ENCODE data around the gene ARRDC1.
"Not testable (repeated sequence)": the region's sequence is repeated elsewhere in the genome, so short reads cannot be mapped to it uniquely, and the experiment has no call there.

ARRDC1 gene

GRCh38 chr9:137612741-137613142 is 7.3 kb downstream of the ARRDC1 start:
- no peak for DNase-seq

- DNase-seq, result no peak
Measured at GRCh38 chr9:137613259-137613658, 7.8 kb downstream of the ARRDC1 start.

DNA sequence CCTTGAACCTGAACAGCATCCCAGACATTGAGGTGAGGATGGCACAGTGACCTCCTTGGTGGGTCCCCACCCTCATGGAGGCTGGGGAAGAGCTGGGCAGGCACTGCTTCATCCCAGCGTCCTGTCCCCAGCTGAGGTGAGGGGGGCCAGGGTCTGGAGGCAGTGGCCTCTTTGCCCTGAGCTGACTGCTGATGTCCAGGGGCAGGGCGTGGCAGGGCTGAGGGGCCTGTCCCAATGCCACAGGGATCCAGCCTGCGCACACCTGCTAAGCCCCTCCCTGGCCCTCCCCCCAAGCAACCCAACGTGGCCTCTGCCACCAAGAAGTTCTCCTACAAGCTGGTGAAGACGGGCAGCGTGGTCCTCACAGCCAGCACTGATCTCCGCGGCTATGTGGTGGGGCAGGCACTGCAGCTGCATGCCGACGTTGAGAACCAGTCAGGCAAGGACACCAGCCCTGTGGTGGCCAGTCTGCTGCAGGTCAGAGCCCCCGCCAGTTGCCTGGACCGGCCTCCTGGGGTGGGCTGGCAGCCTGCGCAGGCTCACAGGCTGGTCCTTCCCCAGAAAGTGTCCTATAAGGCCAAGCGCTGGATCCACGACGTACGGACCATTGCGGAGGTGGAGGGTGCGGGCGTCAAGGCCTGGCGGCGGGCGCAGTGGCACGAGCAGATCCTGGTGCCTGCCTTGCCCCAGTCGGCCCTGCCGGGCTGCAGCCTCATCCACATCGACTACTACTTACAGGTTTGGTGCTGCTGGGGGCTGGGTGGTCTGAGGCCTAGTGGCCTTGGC is 8.4 kb downstream of the ARRDC1 start:
- DNase-seq, result no peak

- no peak for DNase-seq
Measured at GRCh38 chr9:137614631-137615386, 9.3 kb downstream of the ARRDC1 start.

DNA sequence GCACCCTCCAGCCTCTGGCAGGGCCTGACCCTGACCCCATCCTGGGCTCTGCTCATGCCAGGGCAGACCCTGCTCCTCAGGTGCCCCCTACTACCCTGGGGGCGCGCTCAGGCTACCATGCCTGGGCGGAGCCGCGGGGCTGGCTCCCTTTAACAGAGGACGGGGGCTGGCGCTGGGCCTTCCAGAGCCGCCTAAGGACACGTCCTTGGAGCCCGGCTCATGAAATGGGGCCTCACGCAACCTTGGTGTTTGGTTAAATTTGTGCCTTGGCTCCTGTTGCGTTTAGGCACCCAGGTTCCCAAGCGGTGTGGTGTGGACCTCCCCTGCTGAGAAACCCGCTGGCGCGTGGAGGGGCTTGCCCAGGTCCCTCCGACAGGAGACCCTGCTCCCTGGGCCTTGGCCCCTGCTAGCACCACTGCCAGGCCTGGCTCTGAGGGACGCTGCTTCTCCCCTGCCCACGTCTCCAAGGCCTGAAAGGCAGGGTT is 9.9 kb downstream of the ARRDC1 start:
- DNase-seq, result no peak

DNA sequence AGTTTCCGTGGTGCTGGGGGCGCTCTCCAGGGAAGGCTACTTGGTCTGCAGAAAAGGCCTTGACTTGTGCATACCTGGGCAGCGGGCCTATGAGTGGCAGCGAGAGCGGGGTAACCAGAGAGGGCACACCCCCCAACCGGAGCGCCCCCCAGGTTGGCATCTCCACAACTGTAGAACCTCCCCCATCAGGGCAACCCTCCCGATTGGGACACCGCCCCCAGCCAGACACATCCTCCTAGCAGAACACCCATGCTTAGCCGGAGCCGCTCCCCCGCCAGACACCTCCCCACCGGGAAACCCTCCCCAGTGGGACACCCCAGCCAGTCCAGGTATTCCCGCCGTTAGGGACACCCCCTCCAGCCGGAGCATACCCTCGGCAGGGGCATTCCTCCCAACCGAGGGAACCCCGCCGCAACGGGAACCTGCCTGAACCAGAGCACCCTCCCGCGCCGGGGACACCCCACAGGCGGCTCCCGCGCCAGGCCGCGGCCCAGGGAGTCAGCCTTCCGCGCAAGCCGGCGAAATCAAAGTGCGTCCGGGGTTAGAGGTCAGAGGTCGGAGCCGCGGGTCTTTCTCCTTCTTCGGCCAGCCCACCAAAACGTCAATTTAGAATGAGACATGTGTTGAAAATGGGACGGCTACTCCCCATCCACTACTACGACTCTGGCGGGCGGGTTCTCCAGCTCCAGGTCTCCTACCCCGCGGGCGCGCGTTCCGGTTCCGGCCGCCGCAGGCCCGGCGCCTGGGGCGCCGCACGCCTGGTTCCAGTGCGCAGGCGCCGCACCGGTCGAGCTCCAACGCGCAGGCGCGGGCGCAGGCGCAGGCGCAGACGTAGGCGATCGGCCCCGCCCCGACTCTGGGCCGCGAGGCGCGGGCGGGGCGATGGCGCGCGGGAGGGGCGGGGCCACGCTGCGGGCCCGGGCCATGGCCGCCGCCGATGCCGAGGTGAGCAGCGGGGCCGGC is 12.9 kb downstream of the ARRDC1 start, which contains the start of gene EHMT1:
TSS of gene EHMT1 (plus strand) at position 901 of the 963 bp plus-strand sequence. CDS start at position 925, 24 bp downstream.
- peak; percentile 33 to 95 (median 81) for DNase-seq

DNA sequence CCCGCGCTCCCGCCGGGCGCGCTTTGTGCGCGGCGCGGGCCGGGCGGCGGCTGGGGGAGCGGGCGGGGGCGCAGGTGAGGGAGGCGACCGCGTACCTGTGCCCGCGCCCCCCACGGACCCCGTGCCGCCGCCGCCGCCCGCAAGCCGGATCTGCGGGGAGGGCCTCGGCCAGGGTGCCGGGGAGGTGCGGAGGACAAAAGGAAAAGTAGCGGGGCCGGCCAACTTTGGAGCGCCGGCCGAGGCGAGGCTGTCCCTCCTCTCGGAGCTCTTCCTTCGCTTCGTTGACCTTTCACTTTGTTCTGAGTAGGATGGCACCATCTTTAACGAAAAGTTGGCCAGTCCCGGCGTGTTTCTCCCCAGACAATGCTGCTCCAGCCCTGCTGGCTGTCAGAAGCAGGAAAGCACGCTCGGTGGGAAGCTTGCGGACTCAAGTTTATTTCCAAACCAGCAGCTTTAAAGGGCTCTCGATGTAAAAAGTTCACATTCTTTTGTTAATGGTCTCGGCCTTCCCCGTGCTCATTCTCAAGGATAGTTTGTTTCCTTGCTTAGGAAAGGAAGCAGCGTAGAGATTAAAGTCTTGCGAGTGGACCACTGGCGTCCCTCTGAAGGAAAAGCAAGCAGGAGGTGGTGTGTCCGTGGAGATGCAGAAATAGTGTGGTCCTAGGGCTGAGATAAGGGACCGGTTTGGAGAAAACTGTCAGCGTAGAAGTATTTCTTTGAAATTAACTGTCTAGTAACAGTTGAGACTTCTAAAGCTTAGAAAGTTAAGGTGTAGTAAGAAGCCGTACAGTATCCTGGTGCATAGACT is 14.0 kb downstream of the ARRDC1 start:
- DNase-seq, result peak in 2 of 51 donors; percentile 14 to 41

DNA sequence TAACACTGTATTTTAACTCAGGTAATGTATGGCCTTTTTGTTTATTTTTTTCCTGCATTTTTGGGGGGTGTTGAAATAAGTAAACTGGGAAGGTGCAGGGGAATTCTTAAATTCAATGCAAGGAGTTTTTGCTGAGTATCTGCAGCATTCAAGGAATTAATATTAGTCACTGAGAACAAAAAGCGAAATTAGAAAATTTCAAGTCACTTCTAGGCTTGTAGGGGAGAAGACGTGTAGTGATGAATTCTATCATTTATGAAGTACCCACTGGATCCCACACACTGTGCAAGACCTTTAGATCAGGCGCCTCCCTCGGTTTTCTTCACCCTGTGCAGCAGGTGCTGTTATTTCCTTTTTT is 14.5 kb downstream of the ARRDC1 start:
- DNase-seq, result no peak

- no peak for DNase-seq
Measured at GRCh38 chr9:137620581-137620980, 15.1 kb downstream of the ARRDC1 start.

DNA sequence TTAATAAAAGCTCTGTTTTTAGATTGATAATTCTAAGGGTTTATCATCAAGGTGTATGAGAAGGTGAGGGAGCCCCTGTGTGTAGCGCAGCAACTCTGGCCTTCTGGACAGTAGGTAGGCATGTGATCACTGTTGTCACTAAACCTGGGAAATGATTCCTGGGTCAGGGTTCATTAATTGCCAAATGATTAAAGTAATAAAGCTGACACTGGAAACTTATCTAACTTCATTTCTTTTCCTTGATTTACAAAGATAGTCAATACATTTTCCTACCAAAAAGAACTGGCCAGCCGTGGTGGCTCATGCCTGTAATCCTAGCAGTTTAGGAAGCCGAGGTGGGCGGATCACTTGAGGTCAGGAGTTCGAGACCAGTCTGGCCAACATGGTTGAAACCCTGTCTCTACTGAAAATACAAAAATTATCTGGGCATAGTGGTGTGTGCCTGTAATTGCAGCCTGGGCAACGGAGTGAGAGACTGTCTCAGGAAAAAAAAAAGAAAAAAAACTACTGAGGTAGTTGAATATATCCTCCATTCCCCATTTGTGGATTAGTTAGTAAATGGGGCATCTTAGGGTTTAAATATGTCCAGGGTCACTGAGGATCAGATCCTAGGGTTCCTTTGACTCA is 15.8 kb downstream of the ARRDC1 start:
- no peak for DNase-seq

- not testable (repeated sequence) for DNase-seq
Measured at GRCh38 chr9:137622211-137622610, 16.7 kb downstream of the ARRDC1 start.

DNA sequence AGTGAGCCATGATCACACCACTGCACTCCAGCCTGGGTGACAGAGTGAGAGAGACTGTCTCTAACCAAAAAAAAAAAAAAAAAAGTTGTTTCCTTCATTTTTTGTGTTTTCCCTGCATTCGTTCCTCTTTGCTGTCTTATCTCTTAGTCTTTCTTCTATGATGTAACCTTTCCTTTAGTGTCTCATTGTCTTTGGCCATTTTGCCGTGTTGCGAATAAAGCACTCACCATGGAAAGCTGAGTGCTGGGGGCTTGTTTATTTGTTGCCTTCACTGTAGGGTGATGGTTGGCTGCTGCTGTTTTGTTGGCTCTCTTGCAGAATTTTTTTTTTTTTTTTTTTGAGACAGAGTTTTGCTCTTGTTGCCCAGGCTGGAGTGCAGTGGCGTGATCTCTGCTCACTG is 21.0 kb downstream of the ARRDC1 start:
- DNase-seq, result no peak

DNA sequence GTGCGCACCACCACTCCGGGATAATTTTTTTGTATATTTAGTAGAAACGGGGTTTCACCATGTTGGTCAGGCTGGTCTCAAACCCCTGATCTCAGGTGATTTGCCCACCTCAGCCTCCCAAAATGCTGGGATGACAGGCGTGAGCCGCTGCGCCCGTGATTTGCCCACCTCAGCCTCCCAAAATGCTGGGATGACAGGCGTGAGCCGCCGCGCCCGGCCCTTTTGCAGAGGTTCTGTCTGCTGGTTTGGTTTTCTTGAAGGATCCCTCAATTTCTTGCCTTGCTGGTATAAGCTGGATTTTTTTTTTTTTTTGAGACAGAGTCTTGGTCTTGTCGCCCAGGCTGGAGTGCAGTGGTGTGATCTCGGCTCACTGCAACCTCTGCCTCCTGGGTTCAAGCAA is 21.9 kb downstream of the ARRDC1 start:
- not testable (repeated sequence) for DNase-seq

- no peak for DNase-seq
Measured at GRCh38 chr9:137630126-137630525, 24.6 kb downstream of the ARRDC1 start.

DNA sequence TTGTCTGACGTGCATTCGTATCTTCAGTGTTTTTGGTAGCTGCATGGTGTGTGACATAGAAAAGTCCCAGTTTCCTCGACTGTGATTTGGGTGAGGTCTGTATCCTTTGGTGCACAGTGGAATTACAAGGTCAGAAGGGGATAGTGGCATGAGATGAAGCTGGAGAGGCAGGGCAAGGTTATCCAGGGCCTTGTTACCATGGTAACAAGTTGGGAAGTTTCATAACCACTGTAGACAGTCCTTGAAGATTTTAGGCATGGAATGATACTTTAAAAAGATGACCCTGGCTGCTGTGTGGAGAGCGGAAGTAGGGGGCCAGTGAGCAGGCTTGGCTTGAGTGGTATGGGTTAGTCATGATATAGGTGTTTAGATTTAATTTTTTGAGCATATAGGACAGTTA is 25.2 kb downstream of the ARRDC1 start:
- DNase-seq, result no peak

GRCh38 chr9:137631345-137632229 is 26.1 kb downstream of the ARRDC1 start:
- DNase-seq, result no peak

DNA sequence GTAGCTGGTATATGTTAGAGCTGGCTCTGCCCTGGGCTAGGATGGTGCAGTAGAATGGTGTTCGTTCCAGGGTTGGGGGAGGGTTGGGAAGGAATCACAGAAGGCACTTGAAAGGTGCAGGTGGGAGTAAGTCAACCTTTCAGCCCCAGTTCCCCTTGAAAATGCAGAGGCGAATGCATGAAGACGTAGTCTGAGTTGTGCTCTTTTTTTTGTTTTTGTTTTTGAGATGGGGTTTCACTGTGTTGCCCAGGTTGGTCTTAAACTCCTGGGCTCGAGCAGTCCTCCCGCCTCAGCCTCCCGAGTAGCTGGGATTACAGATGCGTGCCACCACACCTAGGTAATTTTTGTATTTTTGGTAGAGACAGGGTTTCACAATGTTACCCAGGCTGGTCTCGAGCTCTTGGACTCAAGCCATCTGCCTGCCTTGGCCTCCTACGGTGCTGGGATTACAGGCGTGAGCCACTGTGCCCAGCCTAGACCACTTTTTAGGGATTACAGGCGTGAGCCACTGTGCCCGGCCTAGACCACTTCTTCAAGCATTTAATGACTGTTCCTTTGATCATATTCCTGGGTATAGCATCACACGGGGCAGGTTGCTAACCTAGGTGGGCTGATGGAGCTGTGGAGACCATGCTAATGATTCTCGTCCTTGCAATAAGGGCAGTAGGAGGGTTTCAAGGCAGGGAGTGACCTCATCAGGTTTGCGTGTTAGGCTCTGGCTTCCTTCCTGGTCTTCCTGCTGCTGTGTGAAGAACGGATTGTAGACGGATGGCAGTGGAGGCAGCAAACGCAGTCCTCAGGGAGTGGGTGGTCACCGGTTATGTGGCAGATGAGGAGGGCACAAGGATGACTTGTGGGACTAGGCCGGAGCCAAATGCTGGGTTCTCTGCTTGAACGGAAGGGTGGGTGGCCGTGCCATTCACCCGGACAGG is 27.0 kb downstream of the ARRDC1 start:
- peak in 2 of 51 donors; percentile 27 to 35 for DNase-seq

DNA sequence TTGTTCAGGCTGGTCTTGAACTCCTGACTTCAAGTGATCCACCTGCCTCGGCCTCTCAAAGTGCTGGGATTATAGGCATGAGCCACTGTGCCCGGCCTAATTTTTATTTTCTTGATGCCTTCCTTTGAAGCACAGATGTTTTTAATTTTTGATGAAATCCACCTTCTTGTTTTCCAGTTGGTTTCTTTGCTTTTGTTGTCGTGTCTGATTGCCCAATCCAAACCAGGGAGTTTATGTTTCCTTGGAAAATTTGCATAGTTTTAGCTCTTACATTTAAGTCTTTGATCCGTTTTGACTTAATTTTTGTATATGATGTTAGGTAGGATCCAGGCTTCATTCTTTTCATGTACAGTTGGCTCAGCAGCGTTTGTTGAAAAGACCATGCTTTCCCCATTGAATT is 28.5 kb downstream of the ARRDC1 start:
- DNase-seq, result no peak

Measured in hypothalamus (tissue), 51 donors.